ENCODE measurements around the gene KRTAP10-6.

DNA sequence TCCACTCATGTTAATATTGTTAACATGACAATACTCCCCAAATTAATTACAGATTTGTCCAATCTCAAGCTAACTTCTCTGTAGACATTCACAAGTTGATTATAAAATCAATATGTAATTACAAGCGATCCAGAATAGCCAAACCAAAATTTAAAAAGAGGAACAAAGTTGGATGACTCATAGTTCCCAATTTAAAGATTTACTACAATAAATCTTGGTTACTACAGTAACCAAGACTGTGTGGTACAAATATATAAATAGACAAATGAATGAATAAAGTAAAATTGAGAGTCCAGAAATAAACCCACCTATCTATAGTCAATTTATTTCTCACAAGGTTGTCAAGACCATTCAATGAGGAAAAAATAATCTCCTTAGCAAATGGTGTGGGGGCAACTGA lies 25.9 kb downstream of the KRTAP10-6 start:
- TF ChIP-seq EP300 (IDR thresholded peaks at IDR 0.05; ENCODE audit: borderline replicate concordance in 1 of 2, low read depth in 2 of 2, low read length in 2 of 2) = no peak
- TF ChIP-seq, protein P1, sequence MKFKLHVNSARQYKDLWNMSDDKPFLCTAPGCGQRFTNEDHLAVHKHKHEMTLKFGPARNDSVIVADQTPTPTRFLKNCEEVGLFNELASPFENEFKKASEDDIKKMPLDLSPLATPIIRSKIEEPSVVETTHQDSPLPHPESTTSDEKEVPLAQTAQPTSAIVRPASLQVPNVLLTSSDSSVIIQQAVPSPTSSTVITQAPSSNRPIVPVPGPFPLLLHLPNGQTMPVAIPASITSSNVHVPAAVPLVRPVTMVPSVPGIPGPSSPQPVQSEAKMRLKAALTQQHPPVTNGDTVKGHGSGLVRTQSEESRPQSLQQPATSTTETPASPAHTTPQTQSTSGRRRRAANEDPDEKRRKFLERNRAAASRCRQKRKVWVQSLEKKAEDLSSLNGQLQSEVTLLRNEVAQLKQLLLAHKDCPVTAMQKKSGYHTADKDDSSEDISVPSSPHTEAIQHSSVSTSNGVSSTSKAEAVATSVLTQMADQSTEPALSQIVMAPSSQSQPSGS (IDR thresholded peaks at IDR 0.05; ENCODE audit: low read length) = no peak
- TF ChIP-seq RAD21 (IDR thresholded peaks at IDR 0.05 in 1 of 2, conservative IDR thresholded peaks at IDR 0.05 in 1 of 2; ENCODE audit: low read depth in 2 of 2, low read length in 2 of 2) = no peak
- TF ChIP-seq POU5F1 (IDR thresholded peaks at IDR 0.05; ENCODE audit: low read depth, low read length) = no peak
- no peak for TF ChIP-seq TEAD4 (IDR thresholded peaks at IDR 0.05; ENCODE audit: low read depth, low read length)
- TF ChIP-seq RXRA (IDR thresholded peaks at IDR 0.05; ENCODE audit: insufficient read depth, low read depth, low read length) = no peak
- TF ChIP-seq, protein P2, sequence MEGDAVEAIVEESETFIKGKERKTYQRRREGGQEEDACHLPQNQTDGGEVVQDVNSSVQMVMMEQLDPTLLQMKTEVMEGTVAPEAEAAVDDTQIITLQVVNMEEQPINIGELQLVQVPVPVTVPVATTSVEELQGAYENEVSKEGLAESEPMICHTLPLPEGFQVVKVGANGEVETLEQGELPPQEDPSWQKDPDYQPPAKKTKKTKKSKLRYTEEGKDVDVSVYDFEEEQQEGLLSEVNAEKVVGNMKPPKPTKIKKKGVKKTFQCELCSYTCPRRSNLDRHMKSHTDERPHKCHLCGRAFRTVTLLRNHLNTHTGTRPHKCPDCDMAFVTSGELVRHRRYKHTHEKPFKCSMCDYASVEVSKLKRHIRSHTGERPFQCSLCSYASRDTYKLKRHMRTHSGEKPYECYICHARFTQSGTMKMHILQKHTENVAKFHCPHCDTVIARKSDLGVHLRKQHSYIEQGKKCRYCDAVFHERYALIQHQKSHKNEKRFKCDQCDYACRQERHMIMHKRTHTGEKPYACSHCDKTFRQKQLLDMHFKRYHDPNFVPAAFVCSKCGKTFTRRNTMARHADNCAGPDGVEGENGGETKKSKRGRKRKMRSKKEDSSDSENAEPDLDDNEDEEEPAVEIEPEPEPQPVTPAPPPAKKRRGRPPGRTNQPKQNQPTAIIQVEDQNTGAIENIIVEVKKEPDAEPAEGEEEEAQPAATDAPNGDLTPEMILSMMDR (IDR thresholded peaks at IDR 0.05; ENCODE audit: control extremely low read depth in 1 of 3, insufficient read depth in 1 of 3, low read depth in 1 of 3, low read length in 3 of 3) = no peak
- TF ChIP-seq EZH2 (IDR thresholded peaks at IDR 0.05; ENCODE audit: low read depth, low read length, severe bottlenecking) = no peak
- TF ChIP-seq SP2 (IDR thresholded peaks at IDR 0.05; ENCODE audit: low read length) = no peak
- TF ChIP-seq CHD2 (IDR thresholded peaks at IDR 0.05; ENCODE audit: low read length) = no peak
- TF ChIP-seq POLR2A (IDR thresholded peaks at IDR 0.05; ENCODE audit: control extremely low read depth in 1 of 2, low read depth in 2 of 2, low read length in 2 of 2) = no peak
- no peak for TF ChIP-seq JUN (IDR thresholded peaks at IDR 0.05; ENCODE audit: low read depth, low read length)
